Gastrocnemius medialis (tissue), 4 donors: ENCODE measurements around the gene FRAS1. TPM values are rescaled to one million over a fixed set of nuclear protein-coding genes. Genes with fewer than 3 reads are reported as not detected.
"Not testable (repeated sequence)": the region's sequence is repeated elsewhere in the genome, so short reads cannot be mapped to it uniquely, and the experiment has no call there.

Source experiments
- ATAC-seq, 2 donors: fragments of 150-250 bp; one replicate each; pipeline ENCODE4 v1.9.1; 2016
- DNase-seq, 2 donors: peaks; one replicate each; pipeline ENCODE4 v3.0.0-alpha.2; 2019
- H3K27ac ChIP-seq, 4 donors: fragments of 200-600 bp; sonication (generic); 1 replicate in 1 of 4; 2 replicates in 3 of 4; pipeline ENCODE4 v1.5.1; 2016 to 2018; ENCODE audit warnings: mild to moderate bottlenecking in 2 of 4, moderate library complexity in 1 of 4
- H3K27me3 ChIP-seq, 3 donors: fragments of 200-600 bp; sonication (generic) in 2 of 3; 1 replicate in 1 of 3; 2 replicates in 2 of 3; pipeline versions ENCODE4 v1.5.1 to v1.6.0; 2016 to 2019; ENCODE audit warnings: mild to moderate bottlenecking in 1 of 3, moderate library complexity in 1 of 3
- H3K36me3 ChIP-seq, 2 donors: fragments of 200-600 bp; sonication (generic) in 1 of 2; one replicate each; pipeline ENCODE4 v1.5.1; 2017 to 2018
- H3K4me1 ChIP-seq, 2 donors: fragments of 200-600 bp; sonication (generic) in 1 of 2; one replicate each; pipeline ENCODE4 v1.5.1; 2016 to 2017; ENCODE audit warnings: mild to moderate bottlenecking in 2 of 2
- H3K4me3 ChIP-seq, 4 donors: fragments of 200-600 bp; sonication (generic) in 3 of 4; 1 replicate in 1 of 4; 2 replicates in 3 of 4; pipeline ENCODE4 v1.5.1; 2016 to 2019; ENCODE audit warnings: mild to moderate bottlenecking in 2 of 4
- H3K9me3 ChIP-seq, 3 donors: fragments of 200-600 bp; sonication (generic) in 2 of 3; 1 replicate in 1 of 3; 2 replicates in 2 of 3; pipeline ENCODE4 v1.5.1; 2016 to 2019
- POLR2A ChIP-seq, 2 donors: fragments of 450-650 bp; IDR thresholded peaks; one replicate each; pipeline ENCODE4 v1.6.1; 2017; ENCODE audit warnings: antibody characterized with exemption in 2 of 2, mild to moderate bottlenecking in 2 of 2, moderate library complexity in 2 of 2
- in situ Hi-C, 4 donors: fragments of 200-750 bp; cut with MboI; loops; one replicate each; pipeline versions ENCODE4 v1.15.0 to v1.8.0; 2017; ENCODE audit warnings: low sequenced_read_pairs in 4 of 4
- intact Hi-C: fragments of 100-400 bp; cut with DNase I; formaldehyde crosslinking; loops from one replicate; pipeline ENCODE4 v1.15.1; 2023; ENCODE audit warnings: low total_unique reads
- total RNA-seq, 4 donors: library from RNA; depleted of rRNA; stranded (reverse); fragments of >200 nt; gene quantifications; one replicate each; pipeline versions ENCODE4 v1.1.0 to v1.2.3, GENCODE V29; 2016
- TF ChIP-seq, protein P1 (sequence below), 5 experiments: fragments of 450-650 bp in 3 of 5; fragments of 200-600 bp in 2 of 5; sonication (generic) in 2 of 5; IDR thresholded peaks in 4 of 5; conservative IDR thresholded peaks in 1 of 5; 1 replicate in 4 of 5; 2 replicates in 1 of 5; pipeline ENCODE4 v1.5.1; 2016 to 2019; ENCODE audit warnings: antibody characterized with exemption in 5 of 5, mild to moderate bottlenecking in 3 of 5, moderate library complexity in 3 of 5

Gene FRAS1
- total RNA-seq, 4 donors from 2014 or later: 0.39 to 0.64 (median 0.46) TPM

- no peak overlapping the region for H3K27ac ChIP-seq
- ATAC-seq (no peak), DNase-seq (no peak)
- H3K4me3 ChIP-seq: no peak overlapping the region
- no peaks in the 10 kb centered on the region for H3K27me3 ChIP-seq
- no peaks in the 10 kb centered on the region for H3K4me1 ChIP-seq
- H3K9me3 ChIP-seq: no peaks in the 10 kb centered on the region
- H3K36me3 ChIP-seq: no peaks in the 10 kb centered on the region
- intact Hi-C loops: no loop called here
- TF ChIP-seq POLR2A (IDR thresholded peaks at IDR 0.05): no peak
- TF ChIP-seq, protein P1, sequence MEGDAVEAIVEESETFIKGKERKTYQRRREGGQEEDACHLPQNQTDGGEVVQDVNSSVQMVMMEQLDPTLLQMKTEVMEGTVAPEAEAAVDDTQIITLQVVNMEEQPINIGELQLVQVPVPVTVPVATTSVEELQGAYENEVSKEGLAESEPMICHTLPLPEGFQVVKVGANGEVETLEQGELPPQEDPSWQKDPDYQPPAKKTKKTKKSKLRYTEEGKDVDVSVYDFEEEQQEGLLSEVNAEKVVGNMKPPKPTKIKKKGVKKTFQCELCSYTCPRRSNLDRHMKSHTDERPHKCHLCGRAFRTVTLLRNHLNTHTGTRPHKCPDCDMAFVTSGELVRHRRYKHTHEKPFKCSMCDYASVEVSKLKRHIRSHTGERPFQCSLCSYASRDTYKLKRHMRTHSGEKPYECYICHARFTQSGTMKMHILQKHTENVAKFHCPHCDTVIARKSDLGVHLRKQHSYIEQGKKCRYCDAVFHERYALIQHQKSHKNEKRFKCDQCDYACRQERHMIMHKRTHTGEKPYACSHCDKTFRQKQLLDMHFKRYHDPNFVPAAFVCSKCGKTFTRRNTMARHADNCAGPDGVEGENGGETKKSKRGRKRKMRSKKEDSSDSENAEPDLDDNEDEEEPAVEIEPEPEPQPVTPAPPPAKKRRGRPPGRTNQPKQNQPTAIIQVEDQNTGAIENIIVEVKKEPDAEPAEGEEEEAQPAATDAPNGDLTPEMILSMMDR (IDR thresholded peaks at IDR 0.05 in 4 of 5, conservative IDR thresholded peaks at IDR 0.05 in 1 of 5): no peak
- in situ Hi-C loops: no loop called here
Measured at GRCh38 chr4:78493731-78494130, 436.6 kb downstream of the FRAS1 start.

DNA sequence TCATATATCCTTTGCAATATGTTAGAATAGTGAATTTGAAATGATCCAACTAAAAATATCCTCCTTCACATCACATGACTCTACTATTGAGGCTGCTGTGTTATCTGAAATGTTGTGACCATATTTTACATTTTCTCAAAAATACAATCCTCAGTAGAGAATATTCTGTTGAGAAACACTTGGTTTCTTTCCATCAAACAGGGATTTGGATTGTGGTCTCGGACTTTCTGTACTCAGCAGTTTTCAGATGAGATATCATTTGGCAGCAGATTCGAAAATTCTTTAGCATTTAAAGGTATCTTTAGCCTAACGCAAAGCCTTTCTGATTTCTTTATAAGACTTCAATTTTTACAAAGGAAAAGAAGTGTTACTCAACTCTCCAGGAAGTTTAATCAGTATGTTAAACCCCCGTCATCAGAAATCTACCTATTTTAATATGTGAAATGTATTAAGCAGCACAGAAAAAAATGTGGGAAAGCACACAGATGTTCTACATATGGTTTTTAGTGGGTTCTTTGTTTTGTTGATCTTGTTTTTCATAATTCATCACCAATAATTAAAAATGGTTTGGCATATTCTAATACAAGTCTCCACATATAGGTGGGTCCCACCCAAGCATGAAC lies 439.0 kb downstream of the FRAS1 start:
- no peaks in the 10 kb centered on the region for H3K36me3 ChIP-seq
- intact Hi-C loops (no loop called here), in situ Hi-C loops (no loop called here)
- H3K4me1 ChIP-seq: no peaks in the 10 kb centered on the region
- no peak for ATAC-seq
- H3K27ac ChIP-seq: no peak overlapping the region
- no peak for TF ChIP-seq POLR2A (IDR thresholded peaks at IDR 0.05)
- TF ChIP-seq, protein P1 (IDR thresholded peaks at IDR 0.05 in 4 of 5, conservative IDR thresholded peaks at IDR 0.05 in 1 of 5): no peak
- H3K4me3 ChIP-seq: no peak overlapping the region
- no peaks in the 10 kb centered on the region for H3K27me3 ChIP-seq
- DNase-seq: no peak
- H3K9me3 ChIP-seq: no peaks in the 10 kb centered on the region

DNA sequence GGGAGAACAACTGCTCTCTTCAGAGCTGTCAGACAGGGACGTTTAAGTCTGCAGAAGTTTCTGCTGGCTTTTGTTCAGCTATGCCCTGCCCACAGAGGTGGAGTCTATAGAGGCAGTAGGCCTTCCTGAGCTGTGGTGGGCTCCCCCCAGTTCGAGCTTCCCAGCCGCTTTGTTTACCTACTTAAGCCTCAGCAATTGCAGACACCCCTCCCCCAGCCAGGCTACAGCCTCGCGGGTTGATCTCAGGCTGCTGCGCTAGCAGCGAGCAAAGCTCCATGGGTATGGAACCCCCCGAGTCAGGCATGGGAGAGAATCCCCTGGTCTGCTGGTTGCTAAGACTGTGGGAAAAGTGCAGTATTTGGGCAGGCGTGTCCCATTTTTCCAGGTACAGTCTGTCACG lies 449.1 kb downstream of the FRAS1 start:
- intact Hi-C loops, H3K9me3 ChIP-seq, H3K27me3 ChIP-seq, DNase-seq, H3K27ac ChIP-seq, ATAC-seq, H3K4me3 ChIP-seq, H3K36me3 ChIP-seq, H3K4me1 ChIP-seq: not testable (repeated sequence)
- in situ Hi-C loops: loop anchor here in 1 of 4 donors (25.0 kb wide), 1 partner anchor 544 kb away; no protein-coding TSS in a partner anchor

- Histone ChIP-seq H3K4me3 (no peak overlapping the region), H3K27ac (no peak overlapping the region), H3K27me3 (no peaks in the 10 kb centered on the region), H3K36me3 (peaks cover 0 to 7% of the 10 kb centered on the region in 2 donors), H3K4me1 (no peaks in the 10 kb centered on the region), H3K9me3 (no peaks in the 10 kb centered on the region)
- intact Hi-C loops: no loop called here
- no peak for TF ChIP-seq POLR2A (IDR thresholded peaks at IDR 0.05)
- TF ChIP-seq, protein P1 (IDR thresholded peaks at IDR 0.05 in 4 of 5, conservative IDR thresholded peaks at IDR 0.05 in 1 of 5): no peak
- ATAC-seq (no peak), DNase-seq (no peak)
- in situ Hi-C loops: loop anchor here in 1 of 4 donors (25.0 kb wide), 1 partner anchor 547 kb away; no protein-coding TSS in a partner anchor
Measured at GRCh38 chr4:78509043-78509442, 451.9 kb downstream of the FRAS1 start.

- H3K27me3 ChIP-seq: no peaks in the 10 kb centered on the region
- ATAC-seq (no peak), DNase-seq (no peak)
- in situ Hi-C loops: loop anchor here in 3 of 4 donors (10.0 to 25.0 kb wide), 2 partner anchors 548 to 555 kb away; no protein-coding TSS in a partner anchor
- H3K4me1 ChIP-seq: no peaks in the 10 kb centered on the region
- intact Hi-C loops: no loop called here
- no peaks in the 10 kb centered on the region for H3K9me3 ChIP-seq
- TF ChIP-seq POLR2A (IDR thresholded peaks at IDR 0.05): no peak
- TF ChIP-seq, protein P1 (IDR thresholded peaks at IDR 0.05 in 4 of 5, conservative IDR thresholded peaks at IDR 0.05 in 1 of 5): no peak
- no peak overlapping the region for H3K4me3 ChIP-seq
- peaks cover 0 to 7% of the 10 kb centered on the region in 2 donors for H3K36me3 ChIP-seq
- H3K27ac ChIP-seq: no peak overlapping the region
Measured at GRCh38 chr4:78510108-78510507, 453.0 kb downstream of the FRAS1 start.
